Astrocyte (in vitro differentiated cells and primary cell): ENCODE measurements around the gene ZNF268.

Experiments used
- CTCF ChIP-seq: IDR thresholded peaks from 2 replicates; pipeline ENCODE4 v1.5.1; 2011; ENCODE audit warnings: low read depth, mild to moderate bottlenecking, inconsistent platforms, low read length, moderate library complexity; ENCODE audit not compliant: insufficient read depth
- EZH2 ChIP-seq: IDR thresholded peaks from 2 replicates; pipeline ENCODE4 v1.6.1; 2012; ENCODE audit warnings: mild to moderate bottlenecking, low read length, inconsistent platforms; ENCODE audit not compliant: insufficient read depth

GRCh38 chr12:133217219-133217618 lies 35.9 kb downstream of the ZNF268 start:
- TF ChIP-seq CTCF (no peak), EZH2 (no peak)
